Stimulated activated CD8-positive, alpha-beta memory T cell treated with anti-CD3 and anti-CD28 coated beads, Interleukin-12 subunit alpha, Interleukin-12 subunit beta, amount 100 ng/mL, for 4 hours (primary cell): ENCODE results near the gene PLSCR3.
"Not testable (repeated sequence)": the region's sequence is repeated elsewhere in the genome, so short reads cannot be mapped to it uniquely, and the experiment has no call there.

Experiments used
- DNase-seq: peaks from one replicate; pipeline ENCODE4 v3.0.0-alpha.2; 2020; ENCODE audit warnings: low read depth

Gene PLSCR3

DNA sequence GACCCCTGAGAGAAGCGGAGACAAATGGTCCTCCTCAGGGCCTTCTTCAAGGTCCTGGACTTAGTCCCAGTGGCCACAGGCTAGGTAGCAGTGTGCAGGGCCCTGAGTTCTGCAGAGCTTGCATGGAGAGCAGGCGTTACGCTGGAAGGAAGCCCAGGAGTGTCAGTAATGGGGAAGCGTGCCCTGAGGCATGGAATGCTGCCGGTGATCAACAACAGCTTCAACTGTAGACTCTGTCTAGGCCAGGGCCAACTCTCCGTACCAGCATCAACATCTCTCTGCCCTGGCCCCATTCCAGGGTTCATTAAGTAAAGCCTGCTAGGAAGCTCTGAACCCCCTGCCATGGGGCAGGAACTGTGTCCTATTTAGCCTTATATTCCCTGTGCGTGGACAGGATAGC, 14.0 kb downstream of the PLSCR3 start:
- no peak for DNase-seq

DNA sequence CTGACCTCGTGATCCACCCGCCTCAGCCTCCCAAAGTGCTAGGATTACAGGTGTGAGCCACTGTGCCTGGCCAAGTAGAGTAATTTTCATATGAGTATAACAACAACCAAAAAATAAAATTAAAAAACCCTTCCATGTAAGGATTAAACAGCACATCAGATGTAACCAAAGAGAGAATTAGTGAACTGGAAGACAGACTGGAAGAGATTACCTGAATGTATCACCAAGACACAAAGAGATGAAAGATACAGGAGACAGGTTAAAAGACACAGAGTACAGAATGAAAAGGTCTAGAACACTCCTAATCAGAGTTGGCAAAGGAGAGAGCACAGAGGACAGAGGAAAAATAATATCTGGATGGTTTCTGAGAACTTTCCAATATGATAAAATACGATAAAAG, 15.2 kb downstream of the PLSCR3 start:
- DNase-seq: no peak

DNA sequence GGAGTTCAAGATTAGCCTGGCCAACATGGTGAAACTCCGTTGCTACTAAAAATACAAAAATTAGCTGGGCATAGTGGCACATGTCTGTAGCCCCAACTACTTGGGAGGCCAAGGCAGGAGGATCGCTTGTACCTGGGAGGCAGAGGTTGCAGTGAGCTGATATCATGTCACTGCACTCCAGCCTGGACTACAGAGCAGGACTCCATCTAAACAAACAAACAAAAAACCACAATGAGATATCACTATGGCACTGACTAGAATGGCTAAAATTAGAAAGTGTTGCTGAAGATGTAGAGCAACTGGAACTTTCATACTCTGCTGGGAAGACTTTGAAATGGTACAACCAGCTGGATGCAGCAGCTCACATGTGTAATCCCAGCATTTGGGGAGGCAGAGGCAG, 20.0 kb downstream of the PLSCR3 start:
- no peak for DNase-seq

DNA sequence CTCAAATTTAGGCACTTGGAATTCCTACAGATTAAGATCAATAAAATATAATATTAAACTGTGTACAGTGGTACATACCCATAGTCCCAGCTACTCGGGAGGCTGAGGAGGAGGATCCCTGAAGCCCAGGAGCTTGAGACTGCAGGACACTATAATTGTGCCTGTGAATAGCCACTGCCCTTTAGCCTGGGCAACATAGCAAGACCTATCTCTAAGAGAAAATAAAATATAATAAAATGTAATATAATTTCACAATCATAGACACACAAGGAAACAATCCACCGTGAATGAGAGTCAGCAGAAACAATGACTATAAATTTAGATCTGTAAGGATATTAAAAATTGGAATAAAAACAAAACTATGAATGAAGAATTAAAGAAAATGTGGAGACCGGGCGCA, 23.5 kb downstream of the PLSCR3 start:
- DNase-seq: no peak

DNA sequence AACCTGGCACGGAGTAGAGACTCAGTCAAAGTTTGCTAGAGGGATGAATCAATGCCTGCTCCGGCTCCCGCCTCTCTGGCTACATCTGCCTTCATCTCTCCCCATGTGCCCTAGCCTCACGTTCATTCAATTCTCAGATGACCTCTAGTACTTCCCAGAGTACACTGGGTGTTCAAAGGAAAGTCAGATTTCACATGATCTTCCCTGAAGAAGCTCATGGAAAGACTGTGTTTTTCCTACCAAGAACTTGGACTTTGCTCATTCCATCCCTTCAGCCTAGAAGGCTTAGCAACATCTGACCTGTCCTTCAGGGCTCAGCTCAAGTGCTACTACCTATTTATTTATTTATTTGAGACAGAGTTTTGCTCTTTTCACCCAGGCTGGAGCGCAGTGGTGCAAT, 24.5 kb downstream of the PLSCR3 start:
- no peak for DNase-seq

DNA sequence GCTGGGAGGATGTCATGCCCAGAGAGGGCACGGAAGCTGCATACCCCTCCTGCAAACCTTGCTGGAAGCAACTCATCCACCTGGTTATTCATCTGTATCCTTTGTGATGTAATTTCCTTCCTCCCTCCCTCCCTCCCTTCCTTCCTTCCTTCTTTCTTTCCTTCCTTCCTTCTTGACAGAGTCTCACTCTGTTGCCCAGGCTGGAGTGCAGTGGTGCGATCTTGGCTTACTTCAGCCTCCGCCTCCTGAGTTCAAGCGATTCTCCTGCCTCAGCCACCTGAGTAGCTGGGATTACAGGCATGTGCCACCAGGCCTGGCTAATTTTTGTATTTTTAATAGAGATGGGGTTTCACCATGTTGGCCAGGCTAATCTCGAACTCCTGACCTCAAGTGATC, 25.7 kb downstream of the PLSCR3 start:
- DNase-seq: not testable (repeated sequence)

DNA sequence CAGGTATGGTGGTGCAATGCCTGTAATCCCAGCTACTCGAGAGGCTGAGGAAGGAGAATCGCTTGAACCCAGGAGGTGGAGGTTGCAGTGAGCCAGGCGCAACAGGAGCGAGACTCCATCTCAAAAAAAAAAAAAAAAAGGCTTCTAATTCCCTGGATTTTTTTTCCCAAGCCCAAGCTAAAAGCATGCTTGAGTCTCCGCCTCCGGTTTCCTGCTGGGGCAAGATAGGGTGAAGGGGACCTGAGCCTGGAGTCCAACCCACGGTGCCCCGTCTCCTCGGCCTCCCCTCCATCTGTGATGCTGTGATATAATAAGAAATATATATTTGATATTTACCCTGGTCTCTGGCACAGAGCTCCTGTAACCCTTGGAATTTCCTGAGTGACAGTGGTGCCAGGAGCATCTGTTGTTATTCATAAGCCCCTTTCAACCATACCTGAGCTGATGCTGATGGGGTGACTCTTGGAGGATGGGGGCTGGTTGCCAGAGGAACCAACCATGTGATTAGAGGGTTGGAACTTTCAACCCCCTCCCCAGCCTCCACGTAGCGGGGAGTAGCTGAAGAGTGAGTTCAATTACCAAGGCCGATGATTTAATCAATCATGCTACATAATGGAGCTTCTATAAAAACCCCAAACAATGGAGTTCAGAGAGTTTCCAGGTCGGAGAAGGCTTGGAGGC, 26.3 kb downstream of the PLSCR3 start:
- no peak for DNase-seq

DNA sequence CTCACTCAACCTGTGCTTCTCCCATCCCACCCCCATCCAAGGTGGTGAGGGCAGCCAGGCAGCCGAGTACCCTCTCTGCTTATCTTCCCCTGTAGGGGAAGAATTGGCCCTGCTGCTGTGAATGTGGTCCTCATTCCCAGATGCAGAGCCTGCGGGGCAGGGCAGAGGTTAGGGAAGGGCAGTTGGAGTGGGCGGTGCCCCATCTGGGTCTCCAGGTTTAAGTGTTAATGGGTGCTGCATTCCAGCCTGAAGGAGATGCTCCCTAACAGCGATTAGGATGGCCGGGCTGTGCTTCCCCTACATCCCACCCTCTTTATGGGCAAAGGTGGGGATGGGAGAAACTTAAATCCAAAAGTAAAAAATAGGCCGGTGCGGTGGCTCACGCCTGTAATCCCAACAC, 27.2 kb downstream of the PLSCR3 start:
- DNase-seq: no peak

DNA sequence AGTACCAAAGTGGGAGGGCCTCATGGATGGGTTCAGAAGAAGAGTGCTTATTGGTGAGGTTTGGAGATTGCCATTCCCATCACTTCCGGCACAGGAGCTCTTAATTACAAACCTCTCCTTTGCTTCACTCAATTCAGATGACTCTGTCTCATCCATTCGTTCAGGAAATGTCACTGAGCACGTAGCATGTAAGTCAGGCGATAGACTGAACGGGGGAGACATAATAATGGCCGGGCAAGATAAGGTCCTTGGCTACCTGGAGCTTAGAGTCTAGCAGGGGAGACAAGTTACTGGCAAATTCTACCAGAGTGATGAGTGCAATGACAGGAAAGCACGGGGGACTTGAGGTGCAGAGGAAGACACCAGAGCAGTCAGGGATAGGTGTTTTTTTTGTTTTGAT, 28.4 kb downstream of the PLSCR3 start:
- not testable (repeated sequence) for DNase-seq

DNA sequence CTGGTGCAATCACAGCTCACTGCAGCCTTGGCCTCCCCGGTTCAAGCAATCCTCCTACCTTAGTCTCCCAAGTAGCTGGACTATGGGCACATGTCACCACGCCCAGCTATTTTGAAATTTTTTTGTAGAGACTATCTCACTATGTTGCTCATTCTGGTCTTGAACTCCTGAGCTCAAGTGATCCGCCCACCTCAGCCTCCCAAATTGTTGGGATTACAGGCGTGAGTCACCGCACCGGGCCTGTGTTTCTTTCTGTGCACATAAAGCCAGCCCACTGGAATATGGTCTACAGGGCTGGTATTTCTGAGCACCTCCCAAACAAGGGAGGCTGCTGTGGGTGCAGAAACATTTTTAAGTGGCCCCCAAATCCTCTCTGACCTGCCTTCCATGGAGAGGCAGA, 31.0 kb downstream of the PLSCR3 start:
- DNase-seq: no peak

DNA sequence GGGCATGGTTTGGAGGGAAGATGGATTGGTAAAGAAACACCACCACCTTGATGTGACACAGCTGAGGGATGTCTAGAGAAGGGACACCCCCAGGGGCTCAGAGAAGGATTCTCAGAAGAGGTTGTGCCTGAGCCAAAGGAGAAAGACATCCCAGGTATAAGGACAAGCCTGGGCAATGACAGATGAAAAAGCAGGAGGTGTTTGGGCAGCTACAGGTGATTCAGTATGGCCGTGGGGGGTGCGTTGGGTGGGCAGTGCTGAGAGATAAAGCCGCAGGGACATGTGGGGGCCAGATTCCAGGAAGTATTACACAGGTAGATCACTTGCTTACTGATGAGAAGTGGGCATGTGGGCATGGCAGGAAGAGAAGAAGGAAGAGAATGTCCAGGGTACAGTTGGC, 32.4 kb downstream of the PLSCR3 start:
- DNase-seq: no peak

DNA sequence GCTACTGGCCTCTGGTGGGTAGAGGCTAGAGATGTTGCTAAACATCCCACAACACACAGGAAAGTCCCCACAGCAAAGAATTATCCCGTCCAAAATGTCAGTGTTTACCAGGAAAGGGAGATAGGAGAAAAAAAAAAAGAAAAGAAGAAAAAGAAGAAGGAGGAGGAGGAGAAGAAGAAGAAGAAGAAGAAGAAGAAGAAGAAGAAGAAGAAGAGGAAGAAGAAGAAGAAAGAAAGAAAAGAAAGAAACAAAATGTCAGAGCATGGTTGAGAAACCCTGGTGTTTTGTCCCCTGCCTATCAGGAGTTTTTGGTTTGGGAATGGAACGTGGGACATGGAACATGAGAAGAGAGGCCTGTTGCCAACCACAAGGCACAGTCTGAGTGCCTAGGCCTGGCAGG, 36.9 kb downstream of the PLSCR3 start:
- DNase-seq: no peak

DNA sequence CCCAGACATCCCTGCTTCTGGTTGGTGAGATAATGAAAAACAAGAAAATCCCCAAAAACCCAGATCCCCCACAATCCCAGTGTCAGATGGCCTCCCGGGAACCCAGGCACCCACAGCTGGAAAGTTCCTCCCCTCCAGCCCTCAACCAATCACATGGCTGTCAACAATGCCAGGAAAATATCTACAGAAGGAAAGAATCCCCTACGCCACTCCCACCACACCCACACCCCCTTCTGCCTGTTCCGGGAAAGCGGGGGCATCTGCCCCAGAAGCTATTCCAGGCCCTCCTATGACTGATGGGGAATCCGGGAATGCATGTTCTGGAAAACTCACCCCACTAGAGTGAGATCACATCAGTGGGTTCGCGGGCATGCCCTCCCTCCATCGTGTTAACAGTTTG, 37.6 kb downstream of the PLSCR3 start:
- DNase-seq: no peak

DNA sequence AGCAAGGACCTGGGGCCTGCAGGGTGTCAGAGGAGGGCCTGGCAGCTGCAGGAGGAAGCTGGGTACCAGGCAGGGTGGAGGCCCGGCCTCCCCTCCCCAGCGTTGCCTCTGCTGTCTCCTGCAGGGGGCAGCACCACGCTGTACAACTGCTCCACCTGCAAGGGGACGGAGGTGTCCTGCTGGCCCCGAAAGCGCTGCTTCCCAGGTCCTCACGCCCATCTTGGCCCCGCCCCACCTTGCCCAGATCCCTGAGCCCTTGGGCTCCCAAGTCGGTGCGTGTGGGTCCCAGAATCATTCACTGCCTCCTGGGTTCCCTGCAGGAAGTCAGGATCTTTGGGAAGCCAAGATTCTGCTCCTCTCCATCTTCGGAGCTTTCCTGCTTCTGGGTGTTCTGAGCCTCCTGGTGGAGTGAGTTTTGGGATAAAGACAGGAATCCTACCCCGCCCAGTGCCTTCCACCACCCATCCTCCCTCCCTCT, 38.2 kb downstream of the PLSCR3 start:
- DNase-seq: peak; percentile 66

DNA sequence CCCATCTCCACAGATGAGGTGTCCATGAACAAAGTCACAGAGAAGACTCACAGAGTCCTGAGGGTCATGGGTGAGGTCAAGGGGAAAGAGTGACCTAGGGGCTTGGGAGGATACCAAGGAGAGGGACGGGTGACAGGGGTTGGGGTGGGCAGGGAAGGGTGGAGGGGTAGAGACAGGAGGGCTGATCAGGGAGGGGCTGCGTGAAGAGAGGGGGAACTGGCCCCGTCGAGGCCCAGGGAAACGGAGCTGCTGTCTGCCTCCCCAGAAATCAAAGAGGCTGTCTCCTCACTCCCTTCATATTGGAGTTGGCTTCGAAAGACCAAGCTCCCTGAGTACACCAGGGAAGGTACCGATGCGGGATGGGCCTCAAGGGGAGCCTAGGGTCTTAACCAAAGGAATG, 38.8 kb downstream of the PLSCR3 start:
- DNase-seq: no peak

DNA sequence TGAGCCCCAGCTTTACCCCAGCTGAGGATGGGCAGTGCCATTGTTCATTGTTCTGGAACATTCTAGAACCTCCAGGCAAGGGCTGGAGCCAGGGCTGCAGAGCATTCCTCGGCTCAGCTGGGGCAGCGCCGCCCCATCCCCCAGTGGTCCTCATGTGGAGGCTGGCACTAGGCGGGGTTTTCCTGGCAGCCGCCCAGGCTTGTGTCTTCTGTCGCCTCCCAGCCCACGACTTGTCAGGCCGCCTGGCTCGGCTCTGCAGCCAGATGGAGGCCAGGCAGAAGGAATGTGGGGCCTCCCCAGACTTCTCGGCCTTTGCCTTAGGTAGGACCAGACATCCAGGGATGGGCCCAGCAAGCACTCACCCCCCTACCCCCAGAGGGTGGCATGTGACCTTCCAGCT, 39.3 kb downstream of the PLSCR3 start, which contains the start of gene TMEM95:
TMEM95 (plus strand) TSS at position 104 of the 400 bp plus-strand sequence; CDS start at position 153, 49 bp downstream.
- no peak for DNase-seq

DNA sequence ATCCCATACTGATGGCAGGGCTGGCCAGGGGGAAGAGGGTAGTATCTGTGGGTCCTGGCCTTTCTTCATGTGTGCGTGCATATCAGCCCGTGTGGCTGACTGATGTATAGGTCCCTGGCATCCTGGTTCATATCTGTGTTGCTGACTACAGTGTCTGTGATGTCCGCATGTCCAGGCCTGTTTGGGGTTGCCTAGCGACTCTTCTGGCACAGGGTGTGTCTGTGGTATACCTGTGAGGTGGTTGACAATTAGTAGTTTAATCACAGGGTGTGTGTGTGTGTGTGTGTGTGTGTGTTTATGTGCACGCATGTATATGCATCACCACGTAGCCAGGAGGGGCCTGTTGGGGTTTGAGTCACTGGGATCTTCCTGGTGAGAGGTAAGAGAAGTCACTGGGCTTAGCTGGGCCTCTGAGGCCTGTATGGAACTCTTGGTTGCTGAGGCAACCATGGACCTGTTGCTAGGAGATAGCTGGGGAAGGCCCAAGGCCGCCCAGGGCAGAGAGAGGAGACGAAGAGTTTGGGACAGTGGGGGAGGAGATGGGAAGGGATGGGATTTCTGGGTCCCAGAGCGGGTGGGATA, 40.0 kb downstream of the PLSCR3 start:
- DNase-seq: no peak

DNA sequence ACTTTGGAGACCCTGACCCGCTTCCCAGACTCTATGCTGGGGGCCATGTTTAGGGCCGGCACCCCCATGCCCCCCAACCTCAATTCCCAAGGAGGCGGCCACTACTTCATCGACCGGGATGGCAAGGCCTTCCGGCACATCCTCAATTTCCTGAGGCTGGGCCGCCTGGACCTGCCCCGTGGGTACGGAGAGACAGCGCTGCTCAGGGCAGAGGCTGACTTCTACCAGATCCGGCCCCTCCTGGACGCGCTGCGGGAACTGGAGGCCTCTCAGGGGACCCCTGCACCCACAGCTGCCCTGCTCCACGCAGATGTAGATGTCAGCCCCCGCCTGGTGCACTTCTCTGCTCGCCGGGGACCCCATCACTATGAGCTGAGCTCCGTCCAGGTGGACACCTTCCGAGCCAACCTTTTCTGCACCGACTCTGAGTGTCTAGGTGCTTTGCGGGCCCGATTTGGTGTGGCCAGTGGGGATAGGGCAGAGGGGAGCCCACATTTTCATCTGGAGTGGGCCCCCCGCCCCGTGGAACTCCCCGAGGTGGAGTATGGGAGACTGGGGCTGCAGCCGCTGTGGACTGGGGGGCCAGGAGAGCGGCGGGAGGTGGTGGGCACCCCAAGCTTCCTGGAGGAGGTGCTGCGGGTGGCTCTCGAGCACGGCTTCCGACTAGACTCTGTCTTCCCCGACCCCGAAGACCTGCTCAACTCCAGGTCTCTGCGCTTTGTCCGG, 41.3 kb downstream of the PLSCR3 start:
- no peak for DNase-seq

DNA sequence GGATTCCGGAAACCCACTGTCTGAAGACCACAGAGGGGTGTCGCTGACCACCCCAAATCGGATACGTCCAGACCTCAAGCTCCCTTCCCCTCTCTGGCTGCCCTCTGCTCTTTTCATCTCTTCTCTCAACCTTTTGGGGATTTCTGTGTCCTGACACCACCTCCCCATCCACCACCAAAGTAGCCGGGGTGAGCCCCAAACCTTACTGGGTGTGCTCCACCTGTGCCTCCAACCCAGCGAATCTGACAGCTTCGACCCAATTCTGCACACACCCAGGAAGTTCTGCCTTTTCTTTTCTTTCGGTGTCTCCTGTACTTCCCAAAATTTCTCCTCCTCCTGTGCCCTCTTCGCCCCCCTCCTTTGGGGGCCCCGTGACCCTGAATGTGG, 41.8 kb downstream of the PLSCR3 start:
- DNase-seq: no peak

DNA sequence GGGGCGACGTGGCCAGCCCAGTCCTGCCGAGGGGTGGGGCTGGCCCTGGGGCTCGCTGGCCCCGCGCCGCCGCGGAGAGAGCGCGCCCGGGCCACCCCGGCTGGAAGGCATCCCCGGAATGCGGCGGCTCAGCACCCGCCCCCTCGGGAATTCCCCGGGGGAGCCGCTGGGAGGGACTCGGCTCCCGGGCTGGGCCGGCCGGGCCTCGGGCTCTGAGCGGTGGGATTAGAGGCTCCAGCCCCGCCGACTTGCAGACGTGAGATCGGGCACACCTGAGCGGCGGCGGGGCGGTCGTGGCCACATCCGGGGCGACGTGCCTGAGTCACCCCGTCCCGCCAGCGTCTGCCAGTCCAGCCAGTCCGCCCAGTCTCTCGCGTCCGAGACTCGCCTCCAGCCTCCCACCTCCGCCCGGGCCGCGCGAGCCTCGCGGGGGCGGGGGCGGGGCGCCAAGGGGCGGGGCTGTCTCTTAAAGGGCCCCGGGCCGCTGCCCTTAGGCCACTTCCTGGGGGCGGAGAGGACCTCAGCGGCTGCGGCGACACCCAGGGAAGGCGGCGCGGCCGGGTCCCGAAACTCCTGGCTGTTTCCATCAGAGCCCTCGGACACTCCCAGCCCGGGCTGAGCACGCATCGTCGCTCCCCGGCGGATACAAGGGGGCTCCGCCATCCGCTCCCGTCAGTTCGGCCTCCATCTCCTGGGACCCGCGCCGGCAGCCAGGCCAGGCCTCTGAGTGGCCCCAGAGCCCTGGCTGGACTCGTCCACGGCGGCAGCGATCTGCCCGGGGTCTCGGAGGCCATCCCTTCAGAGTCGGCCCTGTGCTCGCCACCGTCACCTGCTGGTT, 42.4 kb downstream of the PLSCR3 start, which contains the start of gene KCTD11:
KCTD11 (plus strand) TSS at position 498 of the 838 bp plus-strand sequence.
- DNase-seq: peak; percentile 71

DNA sequence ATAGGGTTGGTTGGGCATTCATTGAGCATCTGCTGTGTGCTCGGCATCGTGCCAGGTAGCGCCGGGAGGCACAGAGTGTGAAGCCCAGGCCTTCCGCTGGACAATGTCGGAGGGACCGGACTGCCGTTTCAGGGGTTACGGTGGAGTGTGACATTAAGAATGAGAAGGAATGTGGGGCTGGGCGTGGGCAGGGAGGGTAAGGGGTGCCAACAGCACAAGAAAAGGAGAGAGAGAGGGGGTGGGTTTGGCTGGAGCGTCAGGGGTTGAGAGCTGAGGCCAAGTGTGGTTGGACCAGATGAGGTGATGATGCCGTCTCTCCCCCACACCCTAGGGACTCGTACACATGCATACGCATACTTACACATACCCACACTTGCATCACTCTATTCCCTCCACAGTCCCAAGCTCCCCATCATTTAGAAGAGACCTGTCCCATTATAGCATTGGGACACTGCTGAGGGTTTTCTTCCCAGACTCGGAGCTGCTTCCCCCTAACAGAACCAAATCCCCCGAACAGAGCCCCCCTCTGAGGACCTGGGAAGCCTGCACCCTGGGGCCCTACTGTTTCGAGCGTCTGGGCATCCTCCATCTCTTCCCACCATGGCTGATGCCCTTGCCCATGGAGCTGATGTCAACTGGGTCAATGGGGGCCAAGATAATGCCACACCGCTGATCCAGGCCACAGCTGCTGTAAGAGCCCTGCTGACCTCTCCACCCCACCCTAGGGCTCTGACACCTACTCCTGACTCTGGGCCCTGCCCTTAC, 45.7 kb downstream of the PLSCR3 start:
- DNase-seq: no peak
